GM12874 (cell line): ENCODE data around the gene C11orf71.
A peak's percentile ranks its signal among the peaks of the same experiment; 100 is the strongest.

Source experiments
- TF ChIP-seq, protein P1 (sequence below): IDR thresholded peaks from 2 replicates; pipeline ENCODE4 v1.5.1; 2011; ENCODE audit warnings: low read depth, mild to moderate bottlenecking, control low read depth, low read length, moderate library complexity; ENCODE audit not compliant: insufficient read depth

The C11orf71 gene

DNA sequence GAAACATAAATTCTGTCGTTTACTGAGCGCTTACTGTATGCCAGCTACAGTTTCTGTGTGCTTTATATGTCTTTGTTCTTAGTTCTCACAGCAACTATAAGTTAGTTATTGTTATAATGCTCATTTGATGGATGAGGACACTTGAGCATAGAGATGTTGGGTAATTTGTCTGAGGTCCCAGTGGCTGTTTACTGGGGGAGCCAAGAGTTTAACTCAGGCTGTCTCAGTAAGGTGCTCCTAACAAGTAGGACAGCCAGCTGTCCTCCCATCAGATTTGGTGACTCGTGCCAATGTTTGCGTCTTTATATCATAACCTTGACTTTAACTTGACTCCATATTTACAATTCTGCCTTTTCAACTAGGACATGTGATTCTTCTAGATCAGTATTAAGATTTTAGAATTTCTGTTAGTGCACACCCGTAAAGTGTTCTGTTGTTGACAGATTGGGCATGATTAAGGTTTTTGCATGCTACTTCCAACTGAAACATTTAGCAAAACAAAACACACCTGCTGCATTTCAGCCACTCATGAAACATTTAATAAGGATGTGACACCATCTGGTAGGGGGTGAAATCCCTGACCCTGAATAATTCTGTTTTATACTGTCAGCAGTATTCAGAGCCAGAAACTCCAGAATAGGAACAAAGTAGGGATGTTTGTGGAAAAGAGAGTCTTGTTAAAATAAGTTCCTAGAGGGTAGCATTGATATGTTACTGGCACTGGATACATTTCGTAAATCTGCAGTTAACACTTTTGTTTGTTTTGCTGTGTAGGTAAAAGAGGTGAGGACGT, 40.9 kb upstream of the C11orf71 start:
- TF ChIP-seq, protein P1, sequence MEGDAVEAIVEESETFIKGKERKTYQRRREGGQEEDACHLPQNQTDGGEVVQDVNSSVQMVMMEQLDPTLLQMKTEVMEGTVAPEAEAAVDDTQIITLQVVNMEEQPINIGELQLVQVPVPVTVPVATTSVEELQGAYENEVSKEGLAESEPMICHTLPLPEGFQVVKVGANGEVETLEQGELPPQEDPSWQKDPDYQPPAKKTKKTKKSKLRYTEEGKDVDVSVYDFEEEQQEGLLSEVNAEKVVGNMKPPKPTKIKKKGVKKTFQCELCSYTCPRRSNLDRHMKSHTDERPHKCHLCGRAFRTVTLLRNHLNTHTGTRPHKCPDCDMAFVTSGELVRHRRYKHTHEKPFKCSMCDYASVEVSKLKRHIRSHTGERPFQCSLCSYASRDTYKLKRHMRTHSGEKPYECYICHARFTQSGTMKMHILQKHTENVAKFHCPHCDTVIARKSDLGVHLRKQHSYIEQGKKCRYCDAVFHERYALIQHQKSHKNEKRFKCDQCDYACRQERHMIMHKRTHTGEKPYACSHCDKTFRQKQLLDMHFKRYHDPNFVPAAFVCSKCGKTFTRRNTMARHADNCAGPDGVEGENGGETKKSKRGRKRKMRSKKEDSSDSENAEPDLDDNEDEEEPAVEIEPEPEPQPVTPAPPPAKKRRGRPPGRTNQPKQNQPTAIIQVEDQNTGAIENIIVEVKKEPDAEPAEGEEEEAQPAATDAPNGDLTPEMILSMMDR: no peak

GRCh38 chr11:114440121-114440860, 40.0 kb upstream of the C11orf71 start:
- TF ChIP-seq, protein P1: no peak

- TF ChIP-seq, protein P1: peak; percentile 18; the same call in 1 of the 2 replicates
These were observed 39.2 kb upstream of the C11orf71 start, which contains the start of gene REXO2 for GRCh38 chr11:114439229-114440120. Gene REXO2 (plus strand): TSS chr11:114439467. CDS start chr11:114439529, 62 bp downstream.

GRCh38 chr11:114438303-114438702, 38.0 kb upstream of the C11orf71 start:
- TF ChIP-seq, protein P1: no peak

DNA sequence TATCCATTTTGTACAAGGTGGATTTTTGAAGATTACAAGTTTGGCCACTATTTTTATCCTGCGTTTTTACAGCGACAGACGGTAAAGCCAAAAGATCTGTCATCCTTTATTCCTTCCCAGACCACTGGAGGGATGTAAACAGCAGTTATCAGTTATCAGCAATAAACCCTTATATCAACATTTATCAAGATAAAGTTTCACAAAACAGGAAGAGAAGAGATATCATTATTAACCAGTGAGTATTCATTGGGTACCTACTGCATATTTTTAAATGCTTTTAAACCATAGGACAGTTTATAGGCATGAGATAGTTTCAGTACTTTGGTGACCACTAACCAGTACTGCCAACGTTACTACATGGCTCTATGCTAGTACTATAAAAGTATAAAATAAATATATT, 33.1 kb upstream of the C11orf71 start:
- TF ChIP-seq, protein P1: no peak

- TF ChIP-seq, protein P1: no peak
These were observed 32.6 kb upstream of the C11orf71 start for GRCh38 chr11:114432893-114433292.
